Pancreas (tissue), 10 donors: ENCODE results near the gene C1orf167. TPM values are rescaled to one million over a fixed set of nuclear protein-coding genes. Genes with fewer than 3 reads are reported as not detected.
A peak's percentile ranks its signal among the peaks of the same experiment; 100 is the strongest.

Experiments used
- ATAC-seq, 4 donors: fragments of 200-7000 bp; cut with Tn5 transposase; one replicate each; pipeline versions ENCODE4 v1.8.0 to v1.9.1; 2020; ENCODE audit warnings: mild to moderate bottlenecking in 4 of 4, moderate library complexity in 4 of 4
- DNase-seq, 6 donors: peaks; one replicate each; pipeline ENCODE4 v3.0.0-alpha.2; 2020
- FAIRE-seq: peaks from 2 replicates; lab custom pipeline; 2012; peaks lifted over from hg19 to GRCh38; lab: Jason Lieb, UNC
- H3K27ac ChIP-seq, 4 donors: fragments of 200-600 bp; sonication (generic); 1 replicate in 3 of 4; 2 replicates in 1 of 4; pipeline versions ENCODE4 v1.5.0 to v1.8.0; 2020
- H3K27me3 ChIP-seq, 4 donors: fragments of 200-600 bp; one replicate each; pipeline ENCODE4 v1.8.0; 2021
- H3K36me3 ChIP-seq, 3 donors: fragments of 200-600 bp; sonication (generic) in 1 of 3; one replicate each; pipeline versions ENCODE4 v1.5.0 to v1.8.0; 2020 to 2021
- H3K4me1 ChIP-seq, 3 donors: fragments of 200-600 bp; one replicate each; pipeline ENCODE4 v1.8.0; 2021
- H3K4me3 ChIP-seq, 4 donors: fragments of 200-600 bp; sonication (generic) in 2 of 4; one replicate each; pipeline versions ENCODE4 v1.5.0 to v1.8.0; 2020 to 2021
- H3K9me3 ChIP-seq, 4 donors: fragments of 200-600 bp; one replicate each; pipeline ENCODE4 v1.8.0; 2021
- CTCF ChIP-seq, 4 donors: fragments of 200-600 bp; sonication (generic) in 3 of 4; IDR thresholded peaks; one replicate each; pipeline versions ENCODE4 v1.5.0 to v1.8.0; 2021; ENCODE audit warnings: antibody characterized with exemption in 4 of 4
- WGBS, 2 donors: extraction: QIAGEN DNeasy Blood & Tissue Kit; methylation state at CpG; one replicate each; pipeline ENCODE4 v1.1.7; 2013; 5-methylcytosine and 5-hydroxymethylcytosine counted together
- intact Hi-C, 3 donors: fragments of 100-400 bp; cut with DNase I; formaldehyde crosslinking; loops; one replicate each; pipeline versions ENCODE4 v1.11.1 to v1.14.2; 2022
- polyA plus RNA-seq, 2 donors: library from polyadenylated mRNA; stranded (reverse); fragments of 200-250 nt; gene quantifications; one replicate each; pipeline ENCODE4 v1.2.3, GENCODE V29; 2013
- total RNA-seq, 6 donors: library from RNA; stranded (reverse); fragmentation: NEBNext Ultra II Directional in 4 of 6; extraction: Animal tissue kit (Norgen Biotek cat#: 25700) in 4 of 6; gene quantifications; one replicate each; pipeline versions ENCODE4 v1.2.1 to v1.2.4, GENCODE V29; 2021 to 2023
- donor health status: healthy with polysubstance abuse.
- donor health status: DM: no; HTN: no; CAD: no; lungs with moderate emphysema.
- donor health status: DM: no; HTN: no; CAD: no.
- donor health status: control.
- donor health status: control.
- donor health status: Bipolar disorder and iron deficiency.
- donor health status: DM: yes; HTN: yes; CAD: no.
- donor health status: DM: no; HTN: no; CAD: no.
- donor health status: DM: no; HTN: no; CAD: no.
- donor health status: DM: yes; HTN: yes; CAD: no.

The C1orf167 gene
- total and polyA plus RNA-seq, 8 donors: 0.37 to 1.4 (median 0.85) TPM; not detected in 5

- H3K4me1 ChIP-seq: peaks cover 7 to 37% (median 21%) of the 10 kb centered on the region in 3 donors
- no peaks in the 10 kb centered on the region for H3K27me3 ChIP-seq
- TF ChIP-seq CTCF (IDR thresholded peaks at IDR 0.05): no peak
- intact Hi-C loops: no loop called here
- FAIRE-seq (peak; percentile 82), ATAC-seq (peak; percentile 87 to 93 (median 89)), DNase-seq (peak; percentile 99 to 100 (median 100))
- WGBS, 2 donors: 0 to 1% methylated on average over 72 of the region's 72 CpGs
- peaks cover 0 to 7% (median 0%) of the 10 kb centered on the region in 3 donors for H3K36me3 ChIP-seq
- H3K9me3 ChIP-seq: no peaks in the 10 kb centered on the region
- H3K27ac ChIP-seq: peak within 1 kb of the TSS; percentile 92 to 99 (median 94)
- peak within 1 kb of the TSS; percentile 37 to 81 (median 66) for H3K4me3 ChIP-seq
Observed at GRCh38 chr1:11805422-11806306, 43.7 kb downstream of the C1orf167 start, which contains the start of the genes CLCN6 and MTHFR. CLCN6 (plus strand) TSS chr1:11806191; CDS start chr1:11806263, 72 bp downstream. MTHFR (minus strand) TSS chr1:11805964; CDS start chr1:11803116, 2,848 bp downstream.

- Histone ChIP-seq H3K4me1 (peaks cover 7 to 37% (median 21%) of the 10 kb centered on the region in 3 donors), H3K27ac (peak overlapping the region; percentile 92 to 99 (median 94)), H3K27me3 (no peaks in the 10 kb centered on the region), H3K36me3 (no peaks in the 10 kb centered on the region), H3K9me3 (no peaks in the 10 kb centered on the region), H3K4me3 (peak overlapping the region; percentile 34 to 81 (median 66))
- intact Hi-C loops: no loop called here
- TF ChIP-seq CTCF (IDR thresholded peaks at IDR 0.05): no peak
- no peak for FAIRE-seq
- DNase-seq: peak in 1 of 6 donors; percentile 40
- ATAC-seq: peak; percentile 51 to 62 (median 61)
- 0% methylated on average over 13 to 20 of the region's 20 CpGs for WGBS, 2 donors
Observed at GRCh38 chr1:11806307-11806936, 44.4 kb downstream of the C1orf167 start.

- Histone ChIP-seq H3K9me3 (no peaks in the 10 kb centered on the region), H3K4me3 (peak overlapping the region in 3 of 4 donors; percentile 34 to 81 (median 70)), H3K27me3 (no peaks in the 10 kb centered on the region), H3K36me3 (no peaks in the 10 kb centered on the region), H3K4me1 (peaks cover 7 to 36% (median 21%) of the 10 kb centered on the region in 3 donors), H3K27ac (peak overlapping the region in 2 of 4 donors; percentile 93 to 99)
- DNase-seq (peak in 1 of 6 donors; percentile 2), ATAC-seq (no peak), FAIRE-seq (no peak)
- TF ChIP-seq CTCF (IDR thresholded peaks at IDR 0.05): no peak
- intact Hi-C loops: no loop called here
- WGBS, 2 donors: 19 to 20% methylated on average over 2 of the region's 2 CpGs
Observed at GRCh38 chr1:11807133-11807532, 45.1 kb downstream of the C1orf167 start.

GRCh38 chr1:11813021-11813420 is 51.0 kb downstream of the C1orf167 start:
- Histone ChIP-seq H3K4me1 (no peaks in the 10 kb centered on the region), H3K9me3 (no peaks in the 10 kb centered on the region), H3K27ac (no peak overlapping the region), H3K4me3 (no peak overlapping the region), H3K27me3 (no peaks in the 10 kb centered on the region), H3K36me3 (peaks cover 0 to 19% (median 6%) of the 10 kb centered on the region in 3 donors)
- ATAC-seq (no peak), FAIRE-seq (no peak), DNase-seq (no peak)
- 83 to 91% methylated on average over 5 of the region's 5 CpGs for WGBS, 2 donors
- no peak for TF ChIP-seq CTCF (IDR thresholded peaks at IDR 0.05)
- intact Hi-C loops: no loop called here
